HEK293T (cell line): ENCODE results near the gene GDPD2.

Experiments used
- ARNT ChIP-seq: fragments of 450-650 bp; IDR thresholded peaks from 2 replicates; pipeline ENCODE4 v1.6.1; 2017; ENCODE audit warnings: mild to moderate bottlenecking
- CTBP1 ChIP-seq: fragments of 450-650 bp; IDR thresholded peaks from 2 replicates; pipeline ENCODE4 v1.6.1; 2016; ENCODE audit warnings: borderline replicate concordance
- ELF4 ChIP-seq: fragments of 450-650 bp; IDR thresholded peaks from 2 replicates; pipeline ENCODE4 v1.6.1; 2017; ENCODE audit warnings: antibody characterized with exemption
- FOXK2 ChIP-seq: fragments of 450-650 bp; IDR thresholded peaks from 2 replicates; pipeline ENCODE4 v1.6.1; 2016; ENCODE audit warnings: mild to moderate bottlenecking
- HDGF ChIP-seq: fragments of 450-650 bp; IDR thresholded peaks from 2 replicates; pipeline ENCODE4 v1.6.1; 2017; ENCODE audit warnings: antibody characterized with exemption, borderline replicate concordance
- NFRKB ChIP-seq: fragments of 450-650 bp; IDR thresholded peaks from 2 replicates; pipeline ENCODE4 v1.6.1; 2016; ENCODE audit warnings: mild to moderate bottlenecking, moderate library complexity
- SUZ12 ChIP-seq: fragments of 450-650 bp; IDR thresholded peaks from 2 replicates; pipeline ENCODE4 v1.6.1; 2016; ENCODE audit warnings: mild to moderate bottlenecking

DNA sequence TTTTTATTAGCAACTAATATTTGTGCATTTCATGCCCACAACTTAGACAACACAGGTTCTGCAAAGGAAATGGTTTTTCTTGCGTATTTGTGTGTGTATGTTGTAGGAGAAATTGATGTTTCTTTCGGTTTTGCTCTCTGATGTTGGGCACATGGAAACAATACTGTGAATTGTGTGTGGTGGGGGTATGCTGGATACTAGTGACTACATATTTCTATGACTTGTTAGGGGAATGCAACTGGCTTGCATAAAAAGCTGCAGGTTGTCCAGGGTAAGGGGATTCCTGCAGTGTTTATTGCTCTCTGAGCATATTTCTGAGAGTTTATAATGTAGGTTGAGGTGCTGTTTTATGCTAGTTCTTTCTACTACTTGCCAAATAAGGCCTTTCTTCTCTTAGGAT is 33.1 kb downstream of the GDPD2 start:
- no peak for TF ChIP-seq SUZ12
- TF ChIP-seq ARNT: no peak
- TF ChIP-seq NFRKB: no peak
- no peak for TF ChIP-seq ELF4
- no peak for TF ChIP-seq FOXK2
- no peak for TF ChIP-seq HDGF
- TF ChIP-seq CTBP1: no peak
